HG03066 (cell line): ENCODE results near the gene UBA6.
A peak's percentile ranks its signal among the peaks of the same experiment; 100 is the strongest.

Experiments used
- ATAC-seq: cut with Tn5 transposase; IDR thresholded peaks from one replicate; pipeline ENCODE4 v1.9.1; 2021; ENCODE audit warnings: low read depth; ENCODE audit not compliant: unreplicated experiment

Gene UBA6

GRCh38 chr4:67581913-67582312, 119.0 kb downstream of the UBA6 start:
- ATAC-seq: no peak

DNA sequence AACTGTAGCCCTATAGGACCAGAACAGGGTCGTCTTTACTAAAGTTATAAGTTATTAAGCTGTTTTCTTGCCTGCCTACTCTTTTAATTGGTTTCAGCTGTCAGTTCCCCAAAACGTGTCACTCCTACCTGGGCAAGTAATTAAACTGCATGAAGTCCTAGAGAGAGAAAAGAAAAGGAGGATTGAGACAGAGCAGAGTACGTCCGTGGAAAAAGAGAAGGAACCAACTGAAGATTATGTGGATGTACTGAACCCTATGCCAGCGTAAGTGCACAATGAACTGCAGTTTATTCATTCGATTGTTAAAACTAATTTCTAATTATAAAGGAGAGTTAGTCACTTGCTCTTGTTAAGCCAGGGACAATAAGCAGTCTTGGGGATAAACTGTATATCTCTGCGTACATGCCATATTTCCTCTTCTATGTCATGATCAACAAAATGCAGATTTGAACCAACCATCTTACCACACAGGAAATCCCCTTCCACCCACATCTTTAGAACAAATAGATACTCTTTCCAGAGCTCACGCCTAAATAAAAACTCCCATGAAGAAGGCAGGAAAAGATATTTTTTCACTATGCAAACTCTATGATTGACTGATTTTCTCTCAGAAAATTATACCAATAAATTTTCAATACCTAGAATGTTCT, 119.6 kb downstream of the UBA6 start:
- ATAC-seq: no peak

DNA sequence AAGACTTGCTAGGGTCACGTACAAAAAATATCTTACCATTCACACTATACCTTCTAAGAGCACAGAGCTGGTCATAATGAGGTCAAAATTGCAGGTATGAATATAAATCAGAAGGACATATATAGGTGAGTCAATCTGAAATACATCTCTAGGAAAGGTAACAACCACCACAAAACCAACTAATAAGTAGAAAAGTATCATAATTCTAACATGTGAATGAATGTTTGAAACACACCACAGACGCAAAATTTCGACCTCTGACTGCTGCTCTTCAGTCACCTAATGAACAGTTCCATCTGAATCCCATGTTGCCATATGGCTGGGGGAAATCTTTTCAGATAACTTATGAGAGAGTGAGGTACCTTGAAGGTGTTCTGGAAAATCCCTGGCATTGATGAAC, 120.4 kb downstream of the UBA6 start:
- no peak for ATAC-seq

- peak; percentile 45 for ATAC-seq
Observed at GRCh38 chr4:67576538-67576937, 124.4 kb downstream of the UBA6 start.

GRCh38 chr4:67576059-67576466, 124.9 kb downstream of the UBA6 start:
- no peak for ATAC-seq

GRCh38 chr4:67575232-67576058, 125.5 kb downstream of the UBA6 start:
- ATAC-seq: peak; percentile 95

GRCh38 chr4:67573193-67573592, 127.8 kb downstream of the UBA6 start:
- ATAC-seq: no peak

DNA sequence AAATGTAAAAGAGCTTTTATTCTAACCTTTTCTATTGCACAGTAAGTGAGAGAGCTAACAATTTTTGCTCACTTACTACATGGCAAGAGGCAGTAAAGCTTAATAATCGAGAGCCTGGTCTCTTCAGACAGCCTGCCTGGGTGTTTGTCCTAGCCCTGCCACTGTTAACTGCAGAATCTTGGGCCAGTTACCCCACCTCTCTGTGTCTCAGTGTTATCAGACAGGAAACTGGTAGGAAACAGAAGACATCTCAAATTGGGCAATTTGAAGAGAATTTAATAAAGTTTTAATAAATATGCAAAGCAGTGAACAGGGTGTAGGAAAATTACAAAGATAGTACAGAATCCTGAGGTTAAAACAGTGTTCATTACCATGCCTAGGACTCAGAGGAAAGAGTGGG, 129.0 kb downstream of the UBA6 start:
- no peak for ATAC-seq

DNA sequence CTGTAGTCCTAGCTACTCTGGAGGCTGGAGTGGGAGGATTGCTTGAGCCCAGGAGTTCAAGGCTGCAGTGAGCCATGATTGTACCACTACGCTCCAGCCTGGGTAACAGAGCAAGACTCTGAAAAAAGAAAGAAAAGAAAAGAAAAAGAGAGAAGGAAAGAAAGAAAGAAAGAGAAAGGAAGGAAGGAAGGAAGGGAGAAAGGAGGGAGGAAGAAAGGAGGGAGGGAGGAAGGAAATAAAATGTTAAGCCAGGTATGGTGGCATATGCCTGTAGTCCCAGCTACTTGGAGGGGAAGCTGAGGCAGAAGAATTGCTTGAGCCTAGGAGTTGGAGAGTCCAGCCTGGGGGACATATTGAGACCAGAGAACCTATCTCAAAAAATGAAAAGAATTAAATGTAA, 130.4 kb downstream of the UBA6 start:
- no peak for ATAC-seq

DNA sequence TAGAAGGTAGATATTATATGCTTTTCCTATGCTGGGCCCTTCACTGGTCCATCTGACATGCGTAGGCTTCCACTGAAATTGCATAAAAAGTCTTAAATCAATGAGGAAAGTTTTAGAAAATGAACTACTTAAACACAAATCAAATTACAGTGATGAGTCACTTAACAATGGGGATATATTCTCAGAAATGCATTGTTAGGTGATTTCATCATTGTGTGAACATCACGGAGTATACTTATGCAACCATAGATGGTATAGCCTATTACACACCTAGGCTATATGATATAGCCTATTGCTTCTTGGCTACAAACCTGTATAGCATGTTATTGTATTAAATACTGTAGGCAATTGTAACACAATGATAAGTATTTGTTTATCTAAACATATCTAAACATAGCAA, 132.1 kb downstream of the UBA6 start:
- no peak for ATAC-seq

GRCh38 chr4:67566335-67566734, 134.6 kb downstream of the UBA6 start:
- ATAC-seq: no peak

DNA sequence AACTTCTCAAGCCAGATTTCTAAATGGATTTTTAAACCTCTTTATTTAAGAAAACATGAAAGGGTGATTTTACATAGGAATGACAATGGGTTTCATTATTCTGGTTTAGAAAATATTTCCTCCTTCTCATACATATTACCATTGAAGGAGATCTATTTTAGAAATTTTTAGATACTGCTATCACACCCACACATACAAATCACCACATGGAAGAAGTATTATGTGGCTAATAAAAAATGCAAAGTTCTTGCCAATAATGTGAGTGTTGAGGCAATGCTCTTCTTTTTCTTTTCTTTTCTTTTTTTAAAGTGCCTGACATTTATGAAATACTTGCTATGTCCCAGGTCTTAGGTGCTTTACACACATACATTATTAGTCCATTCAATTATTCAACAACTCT, 135.7 kb downstream of the UBA6 start:
- no peak for ATAC-seq
